ENCODE data around the gene NPTN.

NPTN gene

DNA sequence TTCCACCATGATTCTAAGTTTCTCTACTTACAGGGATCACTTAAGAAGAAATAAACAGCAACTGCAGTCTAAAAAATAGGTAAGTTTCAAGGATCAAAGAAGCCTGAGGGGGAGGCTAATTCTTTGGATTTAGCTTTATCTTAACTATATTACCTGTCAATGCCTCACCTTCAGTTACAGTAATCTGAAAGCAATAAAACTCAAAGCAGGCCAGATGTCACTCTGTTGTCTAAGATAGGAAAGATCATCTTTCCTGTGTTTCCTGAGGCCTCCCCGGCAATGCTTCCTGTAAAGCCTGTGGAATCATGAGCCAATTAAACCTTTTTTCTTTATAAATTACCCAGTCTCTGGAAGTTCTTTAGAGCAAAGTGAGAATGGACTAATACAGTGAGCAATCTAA lies 60.2 kb downstream of the NPTN start:
- H3K4me3 ChIP-seq (ENCODE audit: low read depth, low read length), result no peak overlapping the region
- TF ChIP-seq CTCF (IDR thresholded peaks at IDR 0.05; ENCODE audit: borderline replicate concordance, insufficient read depth, low read depth, low read length), result no peak

DNA sequence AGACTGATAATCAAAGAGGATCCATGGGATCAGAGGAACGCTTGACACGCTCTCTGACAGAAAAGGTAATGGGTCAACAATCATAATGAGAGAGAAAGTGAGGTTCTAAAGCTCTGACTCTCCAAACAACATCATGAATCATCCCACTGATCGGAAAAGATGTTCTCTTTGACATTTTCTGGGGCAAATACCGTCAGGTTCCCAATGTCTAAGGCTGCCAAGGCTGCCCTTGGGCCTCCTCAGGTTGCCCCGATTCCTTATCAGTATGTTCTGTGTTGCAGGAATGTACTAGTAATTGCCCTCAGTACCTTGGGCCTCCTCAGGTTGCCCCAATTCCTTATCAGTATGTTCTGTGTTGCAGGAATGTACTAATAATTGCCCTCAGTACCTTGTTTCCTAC lies 60.9 kb downstream of the NPTN start:
- no peak for TF ChIP-seq CTCF (IDR thresholded peaks at IDR 0.05; ENCODE audit: borderline replicate concordance, insufficient read depth, low read depth, low read length)
- H3K4me3 ChIP-seq (ENCODE audit: low read depth, low read length), result no peak overlapping the region

DNA sequence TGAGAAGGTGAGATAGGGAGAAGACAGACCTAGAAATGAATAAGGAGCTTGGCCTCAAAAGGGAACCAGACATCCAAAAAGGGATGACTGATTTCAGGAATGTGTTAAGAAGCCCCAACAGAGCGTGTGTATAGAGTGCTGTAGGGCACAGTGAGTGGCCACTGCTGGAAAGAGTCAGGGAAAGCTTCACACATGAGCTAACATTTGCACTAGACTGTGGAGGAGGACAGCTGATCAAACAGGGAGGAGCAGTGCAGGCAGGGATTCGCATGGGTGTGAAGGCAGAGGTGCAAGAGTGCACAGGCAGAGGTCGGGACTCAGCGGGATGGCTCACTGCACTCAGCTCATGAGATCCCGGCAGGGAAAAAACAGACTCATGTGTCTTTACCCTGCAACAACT lies 61.8 kb downstream of the NPTN start:
- TF ChIP-seq CTCF (IDR thresholded peaks at IDR 0.05; ENCODE audit: borderline replicate concordance, insufficient read depth, low read depth, low read length), result no peak
- no peak overlapping the region for H3K4me3 ChIP-seq (ENCODE audit: low read depth, low read length)

- H3K4me3 ChIP-seq (ENCODE audit: low read depth, low read length), result no peak overlapping the region
- TF ChIP-seq CTCF (IDR thresholded peaks at IDR 0.05; ENCODE audit: borderline replicate concordance, insufficient read depth, low read depth, low read length), result no peak
Observed at GRCh38 chr15:73570355-73571032, 62.7 kb downstream of the NPTN start.

DNA sequence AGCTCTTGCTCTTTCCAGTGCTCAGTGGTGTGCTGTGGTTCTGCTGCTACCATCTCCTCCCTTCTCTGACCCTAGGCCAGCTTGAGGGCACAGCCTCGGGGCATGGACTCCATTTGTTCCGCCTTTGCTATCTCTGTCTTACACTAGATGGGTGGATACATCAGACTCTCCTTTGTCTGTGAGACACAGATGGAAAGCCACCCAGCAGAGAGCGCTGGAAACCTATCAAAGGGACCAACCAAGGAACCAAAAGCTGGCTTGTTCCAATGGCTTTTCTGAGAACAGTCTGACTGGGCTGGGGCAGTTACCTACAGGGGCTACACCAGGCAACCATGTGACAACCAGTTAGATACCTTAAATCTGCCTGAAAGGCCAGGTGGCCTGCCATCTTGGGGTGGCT lies 63.8 kb downstream of the NPTN start:
- H3K4me3 ChIP-seq (ENCODE audit: low read depth, low read length), result no peak overlapping the region
- no peak for TF ChIP-seq CTCF (IDR thresholded peaks at IDR 0.05; ENCODE audit: borderline replicate concordance, insufficient read depth, low read depth, low read length)

GRCh38 chr15:73568564-73569280 lies 64.5 kb downstream of the NPTN start:
- no peak overlapping the region for H3K4me3 ChIP-seq (ENCODE audit: low read depth, low read length)
- no peak for TF ChIP-seq CTCF (IDR thresholded peaks at IDR 0.05; ENCODE audit: borderline replicate concordance, insufficient read depth, low read depth, low read length)

DNA sequence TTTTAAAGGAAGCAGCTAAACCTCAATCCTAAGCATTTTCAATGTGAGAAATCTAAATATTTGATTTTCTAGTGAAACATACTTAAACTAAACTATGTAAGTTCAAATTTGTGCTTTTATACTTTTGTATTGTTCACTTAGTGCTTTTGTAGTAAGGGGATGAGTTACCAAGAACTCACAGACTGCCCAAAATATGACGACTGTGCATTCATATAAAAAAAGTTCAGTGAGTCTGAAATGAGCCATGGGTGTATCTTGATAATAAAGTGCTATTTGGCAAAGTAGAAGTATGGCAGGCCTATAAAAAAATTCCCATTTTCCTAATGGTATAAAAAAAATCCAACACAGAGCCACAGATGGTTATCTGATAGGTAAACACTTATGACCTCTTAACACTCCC lies 66.2 kb downstream of the NPTN start:
- no peak for TF ChIP-seq CTCF (IDR thresholded peaks at IDR 0.05; ENCODE audit: borderline replicate concordance, insufficient read depth, low read depth, low read length)
- H3K4me3 ChIP-seq (ENCODE audit: low read depth, low read length), result no peak overlapping the region
